GM19467 (cell line): ENCODE data around the gene FAM161B.

ENCODE experiments used
- ATAC-seq: cut with Tn5 transposase; IDR thresholded peaks from one replicate; pipeline ENCODE4 v1.9.1; 2021; ENCODE audit warnings: mild to moderate bottlenecking, moderate library complexity; ENCODE audit not compliant: unreplicated experiment

The FAM161B gene

GRCh38 chr14:73884438-73885190 is 65.3 kb downstream of the FAM161B start:
- no peak for ATAC-seq
